GM10266 (cell line): Measurements from ENCODE around the gene CAD.

Experiments used
- DNase-seq: peaks from one replicate; pipeline ENCODE4 v3.0.0; 2012; ENCODE audit errors: extremely low spot score
- CTCF ChIP-seq: IDR thresholded peaks from 2 replicates; pipeline ENCODE4 v1.5.1; 2012; ENCODE audit warnings: mild to moderate bottlenecking, low read depth; ENCODE audit not compliant: control insufficient read depth, insufficient read depth; ENCODE audit errors: missing control alignments

The CAD gene

GRCh38 chr2:27275211-27276150 is 58.3 kb downstream of the CAD start, which contains the start of gene DNAJC5G:
Gene DNAJC5G (plus strand): TSS chr2:27275433. CDS start chr2:27276729, 1,296 bp downstream.
- no peak for TF ChIP-seq CTCF
- no peak for DNase-seq

GRCh38 chr2:27278010-27278409 is 60.8 kb downstream of the CAD start:
- TF ChIP-seq CTCF: no peak
- no peak for DNase-seq

GRCh38 chr2:27280826-27281225 is 63.7 kb downstream of the CAD start:
- TF ChIP-seq CTCF: no peak
- DNase-seq: no peak

- no peak for TF ChIP-seq CTCF
- no peak for DNase-seq
These were observed 64.3 kb downstream of the CAD start for GRCh38 chr2:27281442-27281841.

- no peak for TF ChIP-seq CTCF
- no peak for DNase-seq
These were observed 64.8 kb downstream of the CAD start, which contains the start of gene TRIM54 for GRCh38 chr2:27281855-27282559. Gene TRIM54 (plus strand): TSS chr2:27282429. CDS start chr2:27282732, 303 bp downstream.

GRCh38 chr2:27282892-27283291 is 65.7 kb downstream of the CAD start:
- no peak for DNase-seq

More at GRCh38 chr2:27282892-27283291, 65.7 kb downstream of the CAD start:
- no peak for TF ChIP-seq CTCF
